GM18861 (cell line): ENCODE data around the gene BZW2.
"Not testable (repeated sequence)": the region's sequence is repeated elsewhere in the genome, so short reads cannot be mapped to it uniquely, and the experiment has no call there.

Source experiments
- ATAC-seq: cut with Tn5 transposase; IDR thresholded peaks from one replicate; pipeline ENCODE4 v1.9.1; 2021; ENCODE audit not compliant: unreplicated experiment

The BZW2 gene

GRCh38 chr7:16644636-16645592 is 1.1 kb upstream of the BZW2 start:
- no peak for ATAC-seq

DNA sequence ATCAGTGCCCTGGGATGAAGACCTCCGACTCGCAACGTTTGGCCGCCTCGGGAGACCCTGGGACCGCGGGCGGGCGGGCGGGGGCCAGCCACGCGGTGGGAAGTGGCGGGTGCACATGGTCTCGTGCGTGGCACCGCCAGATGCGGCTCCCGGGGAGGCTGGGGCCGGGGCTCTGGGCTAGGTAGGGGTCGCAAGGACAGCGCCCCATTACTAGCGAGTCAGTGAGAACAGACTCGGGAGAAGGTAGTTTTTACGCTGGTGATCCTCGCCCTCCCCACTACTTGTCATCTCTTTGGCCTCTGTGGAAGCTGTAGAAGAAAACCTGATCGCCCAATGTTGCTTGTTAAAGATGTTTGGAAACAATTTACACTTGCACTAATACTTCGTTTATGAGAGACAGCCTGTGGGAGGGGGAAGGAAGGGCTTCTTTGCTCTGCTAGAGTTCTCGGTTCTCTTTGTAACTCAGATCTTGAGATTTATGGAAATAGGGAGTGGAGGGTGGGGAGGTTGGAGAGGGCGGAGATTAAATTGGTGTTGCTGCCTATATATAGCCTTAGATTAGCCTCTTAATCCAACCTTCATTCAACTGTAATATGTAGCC is 591 bp downstream of the BZW2 start:
- ATAC-seq: no peak

GRCh38 chr7:16647435-16647960 is 1.5 kb downstream of the BZW2 start:
- no peak for ATAC-seq

GRCh38 chr7:16648551-16648950 is 2.6 kb downstream of the BZW2 start:
- no peak for ATAC-seq

DNA sequence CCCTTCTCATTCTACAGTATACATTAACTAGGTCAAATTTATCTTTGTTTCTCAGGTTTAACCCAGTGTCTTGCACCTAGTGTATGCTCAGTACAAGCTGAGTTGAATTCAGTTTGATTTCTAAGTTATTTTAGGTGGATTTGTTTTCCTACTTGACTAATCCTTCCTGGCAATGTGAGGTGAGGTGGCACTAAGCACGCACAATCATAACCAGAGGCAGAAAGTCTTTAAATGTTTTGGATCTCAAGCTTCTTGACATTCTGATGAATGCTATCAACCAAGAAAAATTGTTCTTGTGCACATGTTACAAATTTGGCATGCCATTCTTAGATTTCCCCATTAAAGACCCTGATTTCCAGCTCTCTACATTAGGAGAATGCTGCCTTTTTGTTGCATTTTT is 3.2 kb downstream of the BZW2 start:
- no peak for ATAC-seq

GRCh38 chr7:16650266-16650665 is 4.3 kb downstream of the BZW2 start:
- no peak for ATAC-seq

GRCh38 chr7:16651396-16652239 is 5.6 kb downstream of the BZW2 start:
- no peak for ATAC-seq

- ATAC-seq: no peak
These were observed 6.2 kb downstream of the BZW2 start for GRCh38 chr7:16652240-16652583.

- ATAC-seq: no peak
These were observed 6.9 kb downstream of the BZW2 start for GRCh38 chr7:16652888-16653287.

DNA sequence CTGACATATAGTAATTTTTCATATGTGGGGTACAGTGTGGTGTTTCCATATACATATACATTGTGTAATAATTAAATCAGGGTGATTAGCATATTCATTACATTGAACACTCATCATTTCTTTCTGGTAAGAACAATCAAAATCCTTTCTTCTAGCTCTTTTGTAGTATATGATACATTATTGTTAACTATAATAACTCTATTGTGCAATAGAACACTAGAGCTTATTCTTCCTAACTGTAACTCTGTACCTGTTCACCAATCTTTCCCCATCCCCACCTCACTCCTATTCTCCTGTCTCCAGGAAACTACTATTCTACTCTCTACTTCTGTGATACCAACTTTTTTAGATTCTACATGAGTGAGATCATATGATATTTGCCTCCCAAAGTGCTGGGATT is 9.4 kb downstream of the BZW2 start:
- no peak for ATAC-seq

DNA sequence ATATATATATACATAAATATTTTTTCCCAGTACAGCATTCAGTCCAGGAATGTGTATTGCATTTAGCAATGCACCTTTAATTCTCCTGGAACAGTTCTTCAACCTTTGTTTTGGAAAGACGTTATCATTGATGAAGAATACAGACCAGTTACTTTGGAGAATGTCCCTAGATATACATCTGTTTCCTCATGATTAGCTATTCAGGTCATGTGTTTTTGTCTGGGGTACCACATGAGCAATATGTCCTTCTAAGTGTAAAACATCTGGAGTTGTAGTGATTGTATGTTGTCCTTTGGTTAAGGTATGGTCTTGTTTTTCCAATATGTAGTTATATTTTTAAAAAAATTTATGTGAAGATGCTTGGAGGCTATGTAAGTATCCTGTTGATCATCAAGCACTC is 10.2 kb downstream of the BZW2 start:
- no peak for ATAC-seq

- ATAC-seq: no peak
These were observed 11.8 kb downstream of the BZW2 start for GRCh38 chr7:16657656-16658279.

- ATAC-seq: not testable (repeated sequence)
These were observed 14.0 kb downstream of the BZW2 start for GRCh38 chr7:16659854-16660497.

DNA sequence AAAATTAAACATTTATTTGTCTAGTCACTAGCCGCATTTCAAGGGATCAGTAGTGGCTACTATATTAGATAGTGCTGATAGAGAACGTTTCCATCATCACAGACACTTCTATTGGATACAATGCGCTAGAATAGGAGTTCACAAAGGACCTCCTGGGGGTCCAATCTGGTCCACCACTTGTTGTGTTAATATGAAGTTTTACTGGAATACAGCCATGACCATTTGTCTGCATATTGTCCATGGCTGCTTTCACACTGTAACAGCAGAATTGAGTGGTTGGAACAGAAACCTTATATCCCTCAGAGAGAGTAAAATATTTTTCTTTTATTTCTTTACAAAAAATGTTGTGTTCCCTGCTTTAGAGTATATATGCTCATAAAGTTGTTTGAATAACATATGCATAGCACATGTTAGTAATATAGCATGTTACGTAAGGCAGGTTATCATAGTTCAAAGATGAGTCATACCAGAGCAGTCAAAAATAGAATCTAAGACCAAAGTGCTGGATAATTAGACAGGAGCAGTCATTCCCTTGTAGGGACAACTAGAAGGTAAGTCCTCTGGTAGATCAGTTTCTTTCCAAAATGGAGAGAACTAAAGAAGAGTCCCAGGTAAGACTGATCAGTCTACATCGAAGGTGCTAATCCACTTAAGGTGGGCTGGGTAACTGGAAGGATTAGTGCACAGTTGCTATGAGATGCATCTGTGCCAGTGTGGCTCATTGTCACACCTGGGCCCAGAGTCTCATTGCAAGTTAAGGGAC is 14.9 kb downstream of the BZW2 start:
- no peak for ATAC-seq

DNA sequence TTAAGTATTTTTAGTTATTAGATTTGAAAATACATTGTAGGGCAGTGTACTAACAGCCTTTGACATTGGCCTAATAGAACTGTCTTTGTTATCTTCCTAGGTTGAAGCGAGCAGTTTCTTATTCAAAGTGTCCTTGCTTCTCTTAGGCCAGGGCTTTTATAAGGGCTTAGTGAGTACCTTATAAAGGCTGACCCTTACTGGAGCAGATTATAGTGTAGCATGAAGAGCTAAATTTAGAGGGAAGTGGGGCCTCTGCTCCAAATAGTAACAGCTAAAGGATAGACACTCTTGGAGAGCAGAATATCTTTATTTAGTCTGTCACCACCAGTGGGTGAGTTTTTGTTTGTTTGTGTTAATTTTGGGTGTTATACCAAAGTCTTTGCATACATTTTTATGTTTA is 15.9 kb downstream of the BZW2 start:
- ATAC-seq: no peak

- ATAC-seq: no peak
These were observed 21.4 kb downstream of the BZW2 start for GRCh38 chr7:16667355-16667754.

DNA sequence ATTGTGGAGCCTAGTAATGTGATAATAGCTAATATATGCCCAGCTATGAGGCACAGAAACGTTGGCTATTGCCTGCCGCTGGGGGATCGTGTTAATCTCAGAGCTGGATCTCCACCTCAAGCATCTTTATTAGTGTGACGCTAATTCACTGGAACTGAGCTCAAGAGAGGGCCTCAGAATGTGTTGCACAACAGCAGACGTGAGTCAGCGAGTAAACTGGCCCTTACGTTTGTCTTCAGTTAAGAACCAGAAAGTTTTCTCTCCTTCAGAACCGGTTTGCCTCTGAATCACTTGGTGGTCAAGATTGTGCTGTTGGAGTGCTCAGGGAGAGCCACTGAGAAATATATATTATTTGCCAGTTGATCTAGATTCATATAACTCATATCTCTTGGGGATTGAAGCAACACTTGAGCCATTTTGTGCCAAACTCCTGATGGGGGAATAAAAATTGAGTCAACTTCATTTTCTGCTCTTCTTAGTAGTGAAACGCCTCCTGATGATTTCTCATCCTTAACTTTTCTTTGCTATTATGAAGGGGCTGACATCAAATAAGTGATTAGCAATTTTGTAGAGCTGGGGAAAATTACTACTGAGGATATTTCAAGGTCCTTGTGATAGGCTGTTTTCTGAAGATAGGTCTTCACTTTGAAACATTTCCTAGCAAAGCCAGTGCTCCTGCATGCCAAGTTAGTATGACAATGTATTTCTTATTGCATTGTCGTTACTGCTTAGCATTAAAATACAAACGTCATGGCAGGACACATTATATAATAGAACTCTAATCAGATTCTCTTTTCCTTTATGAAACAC is 22.3 kb downstream of the BZW2 start:
- ATAC-seq: no peak

DNA sequence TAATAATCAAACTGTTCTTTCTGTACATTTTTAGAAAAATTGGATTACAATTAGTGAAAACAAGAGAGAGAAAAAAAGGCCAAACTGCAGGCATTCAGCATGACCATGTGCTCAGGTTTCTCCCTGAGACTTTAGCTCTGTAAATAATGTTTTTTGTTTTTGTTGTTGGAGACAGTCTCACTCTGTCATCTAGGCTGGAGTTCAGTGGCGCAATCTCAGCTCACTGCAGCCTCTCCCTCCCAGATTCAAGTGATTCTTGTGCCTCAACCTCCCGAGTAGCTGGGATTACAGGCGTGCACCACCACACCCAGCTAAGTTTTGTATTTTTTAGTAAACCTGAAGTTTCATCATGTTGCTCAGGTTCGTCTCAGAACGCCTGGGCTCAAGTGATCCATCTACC is 23.0 kb downstream of the BZW2 start:
- no peak for ATAC-seq

GRCh38 chr7:16669581-16669980 is 23.6 kb downstream of the BZW2 start:
- no peak for ATAC-seq
